BE2C (cell line): ENCODE data around the gene SPTY2D1. TPM values are rescaled to one million over a fixed set of nuclear protein-coding genes. Genes with fewer than 3 reads are reported as not detected.
A peak's percentile ranks its signal among the peaks of the same experiment; 100 is the strongest.
"Not testable (repeated sequence)": the region's sequence is repeated elsewhere in the genome, so short reads cannot be mapped to it uniquely, and the experiment has no call there.

Source experiments
- DNase-seq: peaks from one replicate; pipeline ENCODE4 v3.0.0-alpha.2; 2020
- H3K27me3 ChIP-seq: fragments of 250-450 bp; sonication (Bioruptor Pico); 2 replicates; pipeline ENCODE4 v1.5.1; 2020; ENCODE audit warnings: mild to moderate bottlenecking
- H3K36me3 ChIP-seq: fragments of 250-450 bp; sonication (Bioruptor Pico); 2 replicates; pipeline ENCODE4 v1.5.1; 2020; ENCODE audit warnings: mild to moderate bottlenecking
- H3K4me1 ChIP-seq: fragments of 250-450 bp; sonication (Bioruptor Pico); 2 replicates; pipeline ENCODE4 v1.5.1; 2020
- H3K4me3 ChIP-seq: 2 replicates; pipeline ENCODE4 v1.5.1; 2011; ENCODE audit warnings: low read depth, low read length
- H3K9me3 ChIP-seq: fragments of 250-450 bp; sonication (Bioruptor Pico); 2 replicates; pipeline ENCODE4 v1.5.1; 2020
- polyA plus RNA-seq: library from polyadenylated mRNA; unstranded; fragments of >200 nt; gene quantifications from one replicate; pipeline ENCODE4 v1.2.1, GENCODE V29; 2012; ENCODE audit warnings: low read depth, missing spikeins; ENCODE audit not compliant: insufficient read length, insufficient read depth
- TF ChIP-seq, protein P1 (sequence below): IDR thresholded peaks from 2 replicates; pipeline ENCODE4 v1.5.1; 2012; ENCODE audit warnings: mild to moderate bottlenecking, low read depth, low read length

The SPTY2D1 gene, protein sequence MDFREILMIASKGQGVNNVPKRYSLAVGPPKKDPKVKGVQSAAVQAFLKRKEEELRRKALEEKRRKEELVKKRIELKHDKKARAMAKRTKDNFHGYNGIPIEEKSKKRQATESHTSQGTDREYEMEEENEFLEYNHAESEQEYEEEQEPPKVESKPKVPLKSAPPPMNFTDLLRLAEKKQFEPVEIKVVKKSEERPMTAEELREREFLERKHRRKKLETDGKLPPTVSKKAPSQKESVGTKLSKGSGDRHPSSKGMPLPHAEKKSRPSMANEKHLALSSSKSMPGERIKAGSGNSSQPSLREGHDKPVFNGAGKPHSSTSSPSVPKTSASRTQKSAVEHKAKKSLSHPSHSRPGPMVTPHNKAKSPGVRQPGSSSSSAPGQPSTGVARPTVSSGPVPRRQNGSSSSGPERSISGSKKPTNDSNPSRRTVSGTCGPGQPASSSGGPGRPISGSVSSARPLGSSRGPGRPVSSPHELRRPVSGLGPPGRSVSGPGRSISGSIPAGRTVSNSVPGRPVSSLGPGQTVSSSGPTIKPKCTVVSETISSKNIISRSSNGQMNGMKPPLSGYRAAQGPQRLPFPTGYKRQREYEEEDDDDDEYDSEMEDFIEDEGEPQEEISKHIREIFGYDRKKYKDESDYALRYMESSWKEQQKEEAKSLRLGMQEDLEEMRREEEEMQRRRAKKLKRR
- 5.8 TPM for polyA plus RNA-seq

DNA sequence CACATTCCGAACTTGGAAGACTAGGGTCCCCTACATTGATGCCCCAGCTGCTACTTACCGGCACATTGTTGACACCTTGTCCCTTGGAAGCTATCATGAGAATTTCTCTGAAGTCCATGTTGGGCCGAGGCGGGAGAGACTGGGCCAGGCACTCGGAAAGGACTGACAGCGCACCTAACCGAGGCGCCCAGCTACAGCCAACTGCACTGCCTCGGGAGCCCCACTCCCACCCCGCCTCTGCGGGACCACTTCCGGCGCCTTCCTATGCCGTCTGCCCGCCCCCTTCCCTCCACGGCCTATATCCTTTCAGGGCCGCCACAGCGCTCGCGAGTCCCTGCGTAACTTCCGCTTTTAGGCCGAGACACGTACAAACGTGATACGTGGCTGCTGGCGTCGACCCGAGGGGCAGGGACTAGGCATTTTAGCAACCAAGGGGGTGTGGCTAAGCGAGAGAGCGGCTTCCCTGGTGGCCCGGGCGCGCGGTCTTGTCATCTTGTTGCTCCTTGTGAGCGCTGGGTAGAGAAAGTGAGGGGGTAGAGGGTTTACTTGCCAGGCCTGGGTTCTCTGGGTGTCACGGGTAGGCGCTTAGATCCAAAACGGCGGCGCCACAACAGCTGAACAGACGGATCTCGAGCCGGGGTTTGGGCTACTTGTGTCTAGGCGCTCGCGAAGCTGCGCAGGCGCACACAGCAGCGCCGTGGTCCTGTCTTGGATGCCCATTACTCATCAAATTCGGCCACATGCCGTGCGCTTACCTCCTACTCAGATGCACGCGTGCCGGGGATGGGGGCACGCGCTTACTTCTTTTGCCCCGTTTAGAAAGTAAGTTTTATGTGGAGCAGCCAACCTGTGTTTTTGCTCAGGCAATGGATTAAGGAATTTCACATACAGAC is at the start of gene SPTY2D1:
SPTY2D1 (minus strand) TSS at position 203 of the 893 bp plus-strand sequence; CDS start at position 118, 85 bp downstream.
- DNase-seq, result peak; percentile 95
- no peaks in the 10 kb centered on the region for H3K4me1 ChIP-seq
- no peaks in the 10 kb centered on the region for H3K27me3 ChIP-seq
- TF ChIP-seq, protein P1, sequence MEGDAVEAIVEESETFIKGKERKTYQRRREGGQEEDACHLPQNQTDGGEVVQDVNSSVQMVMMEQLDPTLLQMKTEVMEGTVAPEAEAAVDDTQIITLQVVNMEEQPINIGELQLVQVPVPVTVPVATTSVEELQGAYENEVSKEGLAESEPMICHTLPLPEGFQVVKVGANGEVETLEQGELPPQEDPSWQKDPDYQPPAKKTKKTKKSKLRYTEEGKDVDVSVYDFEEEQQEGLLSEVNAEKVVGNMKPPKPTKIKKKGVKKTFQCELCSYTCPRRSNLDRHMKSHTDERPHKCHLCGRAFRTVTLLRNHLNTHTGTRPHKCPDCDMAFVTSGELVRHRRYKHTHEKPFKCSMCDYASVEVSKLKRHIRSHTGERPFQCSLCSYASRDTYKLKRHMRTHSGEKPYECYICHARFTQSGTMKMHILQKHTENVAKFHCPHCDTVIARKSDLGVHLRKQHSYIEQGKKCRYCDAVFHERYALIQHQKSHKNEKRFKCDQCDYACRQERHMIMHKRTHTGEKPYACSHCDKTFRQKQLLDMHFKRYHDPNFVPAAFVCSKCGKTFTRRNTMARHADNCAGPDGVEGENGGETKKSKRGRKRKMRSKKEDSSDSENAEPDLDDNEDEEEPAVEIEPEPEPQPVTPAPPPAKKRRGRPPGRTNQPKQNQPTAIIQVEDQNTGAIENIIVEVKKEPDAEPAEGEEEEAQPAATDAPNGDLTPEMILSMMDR, result no peak
- H3K9me3 ChIP-seq, result no peaks in the 10 kb centered on the region
- H3K4me3 ChIP-seq, result peak within 1 kb of the TSS; percentile 93
- no peaks in the 10 kb centered on the region for H3K36me3 ChIP-seq

DNA sequence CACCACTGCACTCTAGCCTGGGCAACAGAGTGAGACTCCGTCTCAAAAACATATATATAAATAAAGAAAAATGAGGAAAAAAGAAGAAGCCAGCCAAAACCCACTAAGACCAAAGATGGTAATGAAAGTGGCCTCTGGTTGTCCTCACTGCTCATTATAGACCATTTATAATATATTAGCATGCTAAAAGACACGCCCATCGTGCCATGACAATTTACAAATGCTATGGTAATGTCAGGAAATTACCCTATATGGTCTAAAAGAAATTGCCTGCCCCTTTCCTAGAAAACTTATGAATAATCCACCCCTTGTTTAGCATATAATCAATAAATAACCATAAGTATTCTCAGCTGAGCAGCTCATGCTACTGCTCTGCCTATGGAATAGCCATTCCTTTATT is 48.3 kb upstream of the SPTY2D1 start:
- H3K9me3 ChIP-seq, result no peaks in the 10 kb centered on the region
- H3K4me3 ChIP-seq, result no peak overlapping the region
- no peak for DNase-seq
- TF ChIP-seq, protein P1, result no peak
- H3K36me3 ChIP-seq, result no peaks in the 10 kb centered on the region
- H3K27me3 ChIP-seq, result no peaks in the 10 kb centered on the region
- no peaks in the 10 kb centered on the region for H3K4me1 ChIP-seq

DNA sequence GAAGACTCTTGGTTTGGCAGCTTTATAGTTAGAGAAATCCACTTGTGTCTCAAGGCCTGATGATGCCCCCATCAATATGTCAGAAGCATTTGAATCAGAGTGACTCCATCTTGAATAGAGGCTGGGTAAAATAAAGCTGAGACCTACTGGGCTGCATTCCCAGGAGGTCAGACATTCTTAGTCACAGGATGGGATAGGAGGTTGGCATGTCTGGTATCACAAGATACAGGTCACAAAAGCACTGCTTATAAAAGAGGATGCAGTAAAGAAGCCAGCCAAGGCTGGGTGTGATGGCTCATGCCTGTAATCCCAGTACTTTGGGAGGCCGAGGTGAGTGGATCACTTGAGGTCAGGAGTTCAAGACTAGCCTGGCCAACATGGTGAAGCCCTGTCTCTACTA is 47.8 kb upstream of the SPTY2D1 start:
- DNase-seq, H3K36me3 ChIP-seq, H3K4me3 ChIP-seq, H3K27me3 ChIP-seq, H3K9me3 ChIP-seq, H3K4me1 ChIP-seq: not testable (repeated sequence)

DNA sequence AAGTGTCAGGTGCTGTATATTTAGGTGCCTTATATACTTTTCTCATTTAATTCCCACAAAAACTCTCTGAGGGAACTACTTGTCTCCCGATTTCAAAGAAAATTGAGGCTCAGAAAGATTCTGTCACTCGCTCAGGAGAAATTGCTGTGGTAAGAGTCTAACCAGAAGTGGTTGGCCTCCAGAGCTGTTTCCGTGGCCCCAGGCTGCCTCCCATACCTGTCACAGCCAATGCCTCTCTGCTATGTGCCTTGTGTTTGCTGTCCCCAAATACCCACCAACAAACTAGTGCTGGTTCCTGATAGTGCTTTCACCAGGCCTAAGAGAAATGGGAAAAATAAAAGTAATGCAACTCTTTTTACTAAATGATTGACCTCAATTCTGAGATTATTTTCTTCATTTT is 43.4 kb upstream of the SPTY2D1 start:
- Histone ChIP-seq H3K27me3 (no peaks in the 10 kb centered on the region), H3K4me3 (no peak overlapping the region), H3K4me1 (no peaks in the 10 kb centered on the region), H3K36me3 (no peaks in the 10 kb centered on the region), H3K9me3 (no peaks in the 10 kb centered on the region)
- TF ChIP-seq, protein P1, result no peak
- no peak for DNase-seq

DNA sequence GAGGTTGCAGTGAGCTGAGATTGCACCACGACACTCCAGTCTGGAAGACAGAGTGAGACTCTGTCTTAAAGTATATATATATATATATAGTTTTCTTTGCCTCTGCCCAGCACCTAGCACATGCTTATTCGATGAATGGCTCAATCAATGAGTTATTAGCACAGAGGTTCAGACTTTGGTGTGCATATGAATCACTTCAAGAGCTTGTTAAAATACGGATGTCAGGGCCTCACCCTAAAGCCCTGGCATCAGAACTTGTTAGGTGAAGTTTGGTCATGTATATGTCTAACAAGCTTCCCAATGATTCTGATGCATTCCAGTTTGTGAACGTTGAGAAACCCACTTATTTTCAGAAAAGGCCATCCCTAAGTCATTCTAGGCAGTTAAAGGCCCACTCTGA is 42.7 kb upstream of the SPTY2D1 start:
- Histone ChIP-seq H3K4me3 (no peak overlapping the region), H3K4me1 (no peaks in the 10 kb centered on the region), H3K9me3 (no peaks in the 10 kb centered on the region), H3K36me3 (no peaks in the 10 kb centered on the region), H3K27me3 (no peaks in the 10 kb centered on the region)
- no peak for DNase-seq
- TF ChIP-seq, protein P1, result no peak

DNA sequence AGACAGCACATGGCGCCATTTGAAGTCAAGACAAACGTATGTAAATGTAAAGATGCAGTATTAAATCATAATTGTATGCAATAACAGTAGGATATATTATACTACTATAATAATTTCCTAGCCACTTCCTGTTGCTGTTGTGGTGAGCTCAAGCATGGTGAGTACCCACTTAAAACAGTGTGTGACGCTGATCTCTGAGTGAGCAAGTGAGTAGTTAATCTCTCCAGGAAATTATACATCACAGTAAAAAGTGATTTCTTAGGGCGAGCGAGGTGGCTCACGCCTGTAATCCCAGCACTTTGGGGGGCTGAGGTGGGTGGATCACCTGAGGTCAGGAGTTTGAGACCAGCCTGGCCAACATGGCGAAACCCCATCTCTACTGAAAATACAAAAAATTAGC is 38.1 kb upstream of the SPTY2D1 start:
- H3K27me3 ChIP-seq, DNase-seq, H3K9me3 ChIP-seq, H3K36me3 ChIP-seq, H3K4me3 ChIP-seq, H3K4me1 ChIP-seq: not testable (repeated sequence)
